Fibroblast of lung (primary cell): ENCODE results near the gene TSHZ2.

Experiments used
- EZH2 ChIP-seq: IDR thresholded peaks from 2 replicates; pipeline ENCODE4 v1.5.1; 2012; ENCODE audit warnings: low read length, control low read depth, mild to moderate bottlenecking; ENCODE audit errors: missing control alignments
- TF ChIP-seq, protein P1 (sequence below), 2 donors: IDR thresholded peaks in 1 of 2; conservative IDR thresholded peaks in 1 of 2; 1 replicate in 1 of 2; 2 replicates in 1 of 2; pipeline ENCODE4 v1.5.1; 2011 to 2012; ENCODE audit warnings: low read length in 2 of 2, control low read depth in 1 of 2, inconsistent platforms in 1 of 2, low read depth in 1 of 2, mild to moderate bottlenecking in 1 of 2

DNA sequence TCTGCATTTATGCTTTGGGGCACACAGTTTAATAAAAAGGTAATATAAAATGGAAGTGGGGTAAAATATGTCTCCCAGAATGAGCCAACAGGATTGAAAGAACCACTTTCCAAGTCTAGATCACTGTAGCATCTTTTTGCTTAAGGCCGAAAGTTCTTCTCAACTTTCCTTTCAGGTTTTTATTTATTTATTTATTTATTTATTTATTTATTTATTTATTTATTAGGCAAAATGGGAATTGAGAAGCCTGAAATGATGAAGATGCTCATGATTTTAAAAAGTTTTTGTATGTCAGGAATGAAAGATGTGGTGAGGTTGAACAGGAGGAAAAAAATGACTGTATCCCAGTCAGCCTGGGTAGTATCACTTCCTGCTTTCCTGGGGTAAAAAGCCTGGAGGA lies 24.0 kb downstream of the TSHZ2 start:
- TF ChIP-seq, protein P1, sequence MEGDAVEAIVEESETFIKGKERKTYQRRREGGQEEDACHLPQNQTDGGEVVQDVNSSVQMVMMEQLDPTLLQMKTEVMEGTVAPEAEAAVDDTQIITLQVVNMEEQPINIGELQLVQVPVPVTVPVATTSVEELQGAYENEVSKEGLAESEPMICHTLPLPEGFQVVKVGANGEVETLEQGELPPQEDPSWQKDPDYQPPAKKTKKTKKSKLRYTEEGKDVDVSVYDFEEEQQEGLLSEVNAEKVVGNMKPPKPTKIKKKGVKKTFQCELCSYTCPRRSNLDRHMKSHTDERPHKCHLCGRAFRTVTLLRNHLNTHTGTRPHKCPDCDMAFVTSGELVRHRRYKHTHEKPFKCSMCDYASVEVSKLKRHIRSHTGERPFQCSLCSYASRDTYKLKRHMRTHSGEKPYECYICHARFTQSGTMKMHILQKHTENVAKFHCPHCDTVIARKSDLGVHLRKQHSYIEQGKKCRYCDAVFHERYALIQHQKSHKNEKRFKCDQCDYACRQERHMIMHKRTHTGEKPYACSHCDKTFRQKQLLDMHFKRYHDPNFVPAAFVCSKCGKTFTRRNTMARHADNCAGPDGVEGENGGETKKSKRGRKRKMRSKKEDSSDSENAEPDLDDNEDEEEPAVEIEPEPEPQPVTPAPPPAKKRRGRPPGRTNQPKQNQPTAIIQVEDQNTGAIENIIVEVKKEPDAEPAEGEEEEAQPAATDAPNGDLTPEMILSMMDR (conservative IDR thresholded peaks at IDR 0.05 in 1 of 2, IDR thresholded peaks at IDR 0.05 in 1 of 2; ENCODE audit: low read depth in 1 of 2, low read length in 2 of 2), result no peak
- TF ChIP-seq EZH2, result no peak
